SK-N-MC (cell line): ENCODE data around the gene KDM4B.

ENCODE experiments used
- DNase-seq: peaks from one replicate; pipeline ENCODE4 v3.0.0-alpha.2; 2011; ENCODE audit warnings: low read depth, low spot score
- H3K27ac ChIP-seq: fragments of 200-600 bp; sonication (generic); 2 replicates; pipeline ENCODE4 v1.5.1; 2016; ENCODE audit warnings: mixed run types
- H3K36me3 ChIP-seq: fragments of 200-600 bp; sonication (generic); 2 replicates; pipeline ENCODE4 v1.6.1; 2017; ENCODE audit warnings: antibody characterized with exemption, low read length, mixed read lengths; ENCODE audit not compliant: insufficient read depth
- H3K4me3 ChIP-seq: fragments of 200-600 bp; sonication (generic); 2 replicates; pipeline ENCODE4 v1.5.1; 2016
- H3K9ac ChIP-seq: fragments of 200-600 bp; sonication (generic); 2 replicates; pipeline ENCODE4 v1.8.0; 2017; ENCODE audit warnings: mixed run types, mixed read lengths; ENCODE audit not compliant: insufficient read length
- H3K9me3 ChIP-seq: fragments of 200-600 bp; sonication (generic); 2 replicates; pipeline ENCODE4 v1.6.1; 2017; ENCODE audit warnings: low read depth, mild to moderate bottlenecking, antibody characterized with exemption, low read length, moderate library complexity, mixed read lengths
- EZH2 ChIP-seq: fragments of 200-600 bp; sonication (generic); IDR thresholded peaks from one replicate; pipeline ENCODE4 v1.6.1; 2017; ENCODE audit warnings: antibody characterized with exemption
- FOXP2 ChIP-seq: optimal IDR thresholded peaks from 2 replicates; pipeline ENCODE3; 2011; ENCODE audit warnings: mild to moderate bottlenecking, moderate library complexity; ENCODE audit not compliant: insufficient read depth; ENCODE audit errors: extremely low read length, control extremely low read depth
- POLR2AphosphoS5 ChIP-seq: IDR thresholded peaks from 2 replicates; pipeline ENCODE4 v1.6.1; 2012; ENCODE audit warnings: mild to moderate bottlenecking, low read depth, low read length, borderline replicate concordance

The KDM4B gene

DNA sequence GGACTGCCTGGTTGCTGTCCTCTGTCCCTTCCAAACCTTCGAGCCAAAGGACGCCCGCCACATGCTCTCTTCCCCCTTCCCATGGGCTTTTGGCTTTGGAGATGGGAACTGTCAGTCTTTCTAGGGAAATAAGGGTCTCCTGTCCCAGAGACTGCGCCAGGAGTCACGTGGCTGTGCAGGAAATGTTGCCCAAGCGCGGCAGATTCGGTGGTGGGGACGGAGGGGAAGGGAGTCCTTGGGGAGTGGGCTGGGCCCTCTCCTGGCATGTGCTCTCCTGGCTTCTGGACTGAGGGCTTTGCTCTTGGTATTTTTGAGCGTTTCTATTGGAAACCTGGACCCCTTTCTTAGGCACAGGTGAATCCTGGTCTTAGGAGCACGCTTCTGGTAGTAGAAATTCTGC, 103.2 kb downstream of the KDM4B start:
- no peak for DNase-seq
- no peaks in the 10 kb centered on the region for H3K9me3 ChIP-seq
- no peak overlapping the region for H3K27ac ChIP-seq
- H3K36me3 ChIP-seq = no peaks in the 10 kb centered on the region
- no peak overlapping the region for H3K4me3 ChIP-seq
- no peak overlapping the region for H3K9ac ChIP-seq
- TF ChIP-seq FOXP2 (no peak), EZH2 (no peak), POLR2AphosphoS5 (no peak)

DNA sequence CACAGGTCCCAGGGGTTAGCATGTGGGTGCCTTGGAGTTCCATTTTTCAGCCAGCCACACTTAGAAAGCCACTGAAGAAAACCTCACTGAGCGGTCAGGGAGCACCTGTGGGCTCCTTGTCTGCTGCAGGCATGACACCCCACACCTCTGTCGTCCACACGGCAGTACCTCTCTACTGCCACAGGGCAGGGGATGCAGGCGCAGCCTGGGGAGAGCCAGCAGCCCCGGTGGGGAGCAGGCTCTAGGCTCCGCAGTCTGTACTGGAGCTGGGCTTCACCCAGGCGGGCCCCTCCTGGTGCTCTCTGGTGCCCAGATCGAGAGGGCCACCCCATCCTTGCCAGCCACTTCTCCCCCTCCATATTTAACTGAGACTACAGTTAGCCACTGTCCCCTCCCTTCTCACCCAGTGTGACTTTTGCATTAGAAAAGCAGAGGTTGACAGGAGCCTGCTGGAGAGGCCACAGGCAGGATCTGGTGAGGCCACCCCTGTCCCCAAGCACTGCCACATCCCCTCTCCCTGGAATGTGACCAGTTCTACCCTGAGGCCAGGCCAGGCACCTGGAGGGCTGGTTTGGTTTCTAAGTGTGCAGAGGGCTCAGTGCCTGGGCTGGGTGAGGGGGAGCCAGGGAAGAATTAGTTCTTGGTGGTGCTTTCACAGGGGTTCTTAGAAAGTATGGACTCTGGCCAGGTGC, 104.4 kb downstream of the KDM4B start:
- H3K27ac ChIP-seq = no peak overlapping the region
- no peak overlapping the region for H3K9ac ChIP-seq
- H3K9me3 ChIP-seq = no peaks in the 10 kb centered on the region
- no peak for DNase-seq
- no peaks in the 10 kb centered on the region for H3K36me3 ChIP-seq
- H3K4me3 ChIP-seq = no peak overlapping the region
- TF ChIP-seq POLR2AphosphoS5 (no peak), EZH2 (no peak), FOXP2 (no peak)

DNA sequence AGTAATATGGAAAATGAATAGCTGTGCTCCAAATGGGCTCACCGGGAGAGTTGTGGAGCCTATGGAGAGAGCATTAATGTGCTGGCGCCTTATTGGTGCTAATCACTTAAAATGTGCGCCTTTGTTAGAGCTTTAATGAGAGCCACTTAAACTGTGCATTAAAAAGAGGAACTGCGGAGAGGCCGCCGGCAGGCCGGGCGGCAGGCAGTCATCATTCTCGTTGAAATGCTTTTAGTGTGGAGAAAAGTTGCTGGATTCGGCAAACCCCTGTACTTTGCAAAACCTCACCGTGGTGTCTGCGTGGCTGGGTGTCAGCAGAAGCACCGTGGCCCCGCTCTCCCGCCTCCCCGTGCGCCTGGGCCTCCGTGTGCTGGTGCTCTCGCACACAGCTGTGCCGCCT, 105.5 kb downstream of the KDM4B start:
- H3K36me3 ChIP-seq = no peaks in the 10 kb centered on the region
- H3K4me3 ChIP-seq = no peak overlapping the region
- TF ChIP-seq FOXP2 = no peak
- TF ChIP-seq POLR2AphosphoS5 = no peak
- no peak for TF ChIP-seq EZH2
- H3K27ac ChIP-seq = no peak overlapping the region
- H3K9me3 ChIP-seq = no peaks in the 10 kb centered on the region
- no peak for DNase-seq
- H3K9ac ChIP-seq = no peak overlapping the region

DNA sequence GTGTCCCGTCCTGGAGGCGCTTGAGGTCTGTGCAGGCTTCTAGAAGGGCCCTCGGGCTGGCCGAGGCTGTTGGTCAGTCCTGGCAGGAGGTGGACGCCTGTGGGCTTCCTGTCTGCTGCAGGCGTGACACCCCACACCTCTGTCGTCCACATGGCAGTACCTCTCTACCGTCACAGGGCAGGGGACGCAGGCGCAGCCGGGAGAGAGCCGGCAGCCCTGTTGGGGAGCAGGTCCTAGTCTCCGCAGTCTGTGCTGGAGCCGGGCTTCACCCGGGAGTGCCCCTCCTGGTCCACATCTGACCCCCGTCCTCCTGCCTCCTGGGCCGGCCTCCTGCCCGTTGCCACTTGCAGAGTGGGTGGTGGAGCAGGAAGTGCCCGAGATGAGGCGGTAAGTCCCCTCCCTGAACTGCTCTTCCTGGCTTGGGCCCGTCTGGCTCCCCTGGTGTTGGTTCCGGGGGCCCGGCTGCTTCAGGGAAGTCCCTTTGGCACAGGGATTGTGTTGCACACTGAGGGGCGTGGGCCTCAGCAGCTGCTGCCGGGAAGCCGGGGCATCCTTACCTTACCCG, 106.0 kb downstream of the KDM4B start:
- TF ChIP-seq FOXP2 (no peak), EZH2 (no peak), POLR2AphosphoS5 (no peak)
- Histone ChIP-seq H3K27ac (no peak overlapping the region), H3K9me3 (no peaks in the 10 kb centered on the region), H3K36me3 (no peaks in the 10 kb centered on the region), H3K4me3 (no peak overlapping the region), H3K9ac (no peak overlapping the region)
- no peak for DNase-seq

DNA sequence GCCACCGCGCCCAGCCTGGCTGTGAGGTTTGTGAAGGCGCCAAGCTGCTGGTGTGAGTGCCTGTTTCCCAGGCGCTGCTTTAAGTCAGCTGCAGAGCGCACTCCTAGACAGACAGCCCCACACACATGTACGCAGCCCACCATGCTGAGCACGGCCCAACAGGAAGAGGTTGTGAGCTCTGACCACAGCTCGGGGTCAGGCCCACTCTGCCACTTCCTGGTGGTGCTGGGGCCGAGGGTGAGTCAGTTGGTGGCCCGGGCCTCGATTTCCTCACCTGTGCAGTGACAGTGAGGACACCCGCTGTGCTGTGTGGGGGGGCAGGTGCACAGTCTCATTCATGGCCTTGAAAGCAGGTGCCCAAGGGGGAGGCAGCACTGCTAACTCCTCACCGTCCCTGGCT, 106.7 kb downstream of the KDM4B start:
- DNase-seq = no peak
- H3K4me3 ChIP-seq = no peak overlapping the region
- TF ChIP-seq FOXP2 (no peak), POLR2AphosphoS5 (no peak), EZH2 (no peak)
- H3K36me3 ChIP-seq = no peaks in the 10 kb centered on the region
- H3K27ac ChIP-seq = no peak overlapping the region
- no peaks in the 10 kb centered on the region for H3K9me3 ChIP-seq
- H3K9ac ChIP-seq = no peak overlapping the region

DNA sequence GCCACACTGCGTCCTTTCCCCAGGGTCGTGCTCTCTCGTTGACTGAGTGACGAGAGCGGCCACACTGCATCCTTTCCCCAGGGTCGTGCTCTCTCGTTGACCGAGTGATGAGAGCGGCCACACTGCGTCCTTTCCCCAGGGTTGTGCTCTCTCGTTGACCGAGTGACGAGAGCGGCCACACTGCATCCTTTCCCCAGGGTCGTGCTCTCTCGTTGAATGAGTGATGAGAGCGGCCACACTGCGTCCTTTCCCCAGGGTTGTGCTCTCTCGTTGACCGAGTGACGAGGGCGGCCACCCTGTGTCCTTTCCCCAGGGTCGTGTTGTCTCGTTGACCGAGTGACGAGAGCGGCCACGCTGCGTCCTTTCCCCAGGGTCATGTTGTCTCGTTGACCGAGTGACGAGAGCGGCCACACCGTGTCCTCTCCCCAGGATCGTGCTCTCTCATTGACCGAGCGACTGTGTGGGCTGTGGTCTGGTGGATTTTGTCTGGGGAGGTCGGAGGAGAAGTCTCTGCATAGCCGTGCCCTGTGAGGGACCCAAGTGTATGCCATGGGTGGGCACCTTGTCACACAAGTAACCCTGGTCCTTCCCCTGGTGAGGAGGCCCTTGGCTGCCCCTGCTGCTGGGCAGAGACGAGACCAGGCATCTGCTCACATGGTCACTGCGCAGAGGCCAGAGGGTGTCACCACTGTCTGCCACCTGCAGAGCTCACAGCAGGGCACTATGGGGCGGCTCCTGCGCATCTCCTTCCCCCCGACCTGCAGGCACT, 107.7 kb downstream of the KDM4B start:
- Histone ChIP-seq H3K4me3 (no peak overlapping the region), H3K9me3 (no peaks in the 10 kb centered on the region), H3K27ac (no peak overlapping the region), H3K36me3 (no peaks in the 10 kb centered on the region), H3K9ac (no peak overlapping the region)
- no peak for DNase-seq
- TF ChIP-seq POLR2AphosphoS5 = no peak
- no peak for TF ChIP-seq EZH2
- TF ChIP-seq FOXP2 = no peak

DNA sequence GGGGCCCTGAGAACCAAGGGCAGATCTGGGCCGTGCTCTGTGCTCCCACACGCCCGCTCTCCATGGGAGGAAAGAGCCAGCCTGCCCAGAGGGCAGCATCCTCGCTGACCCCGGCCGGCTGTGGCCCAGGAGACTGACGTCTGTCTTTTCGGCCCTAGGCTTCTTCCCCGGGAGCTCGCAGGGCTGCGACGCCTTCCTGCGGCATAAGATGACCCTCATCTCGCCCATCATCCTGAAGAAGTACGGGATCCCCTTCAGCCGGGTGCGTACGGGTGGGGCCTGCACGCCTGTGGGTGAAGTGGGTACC, 108.2 kb downstream of the KDM4B start:
- H3K4me3 ChIP-seq = no peak overlapping the region
- no peak overlapping the region for H3K27ac ChIP-seq
- no peaks in the 10 kb centered on the region for H3K9me3 ChIP-seq
- H3K36me3 ChIP-seq = no peaks in the 10 kb centered on the region
- H3K9ac ChIP-seq = no peak overlapping the region
- no peak for DNase-seq
- TF ChIP-seq POLR2AphosphoS5 = no peak
- no peak for TF ChIP-seq EZH2
- no peak for TF ChIP-seq FOXP2

DNA sequence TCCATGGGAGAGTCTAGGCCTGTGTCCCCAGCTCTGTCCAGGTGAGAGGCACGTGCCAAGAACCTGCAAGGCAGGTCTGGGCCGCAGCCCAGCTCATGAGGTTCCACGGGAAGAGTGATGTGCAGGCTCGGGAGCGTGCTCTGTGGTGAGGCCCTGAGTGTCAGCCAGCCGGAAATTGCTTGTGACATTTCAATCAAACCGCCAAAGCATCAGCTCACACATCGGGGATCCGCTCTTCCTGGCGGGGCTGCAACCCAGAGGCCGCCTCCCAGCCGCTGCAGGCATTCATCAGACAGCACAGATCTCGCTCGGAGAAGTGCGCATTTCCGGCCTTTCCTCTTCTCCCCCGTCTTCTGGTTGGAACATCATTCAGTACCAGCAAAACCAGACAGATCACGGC, 109.3 kb downstream of the KDM4B start:
- no peak for DNase-seq

DNA sequence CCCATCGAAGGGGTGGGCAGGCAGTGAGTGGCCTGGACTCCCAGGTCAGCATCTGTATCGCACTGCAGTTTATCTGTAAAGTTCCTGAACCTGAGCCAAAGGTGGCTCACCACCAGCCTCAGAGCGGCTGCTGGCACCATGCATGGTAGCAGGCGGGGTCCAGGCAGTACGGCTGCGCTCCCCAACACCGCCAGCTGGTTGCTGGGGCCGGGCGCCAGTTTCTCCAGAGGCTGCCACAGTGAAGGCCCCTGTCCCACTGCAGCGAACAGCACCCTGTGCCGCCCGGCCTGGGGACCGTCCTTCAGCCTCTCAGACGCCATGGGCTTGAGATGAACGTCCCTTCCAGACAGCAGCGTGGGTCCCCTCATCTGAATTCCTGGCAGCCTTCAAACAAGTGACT, 109.8 kb downstream of the KDM4B start:
- H3K27ac ChIP-seq = no peak overlapping the region
- DNase-seq = no peak
- H3K36me3 ChIP-seq = no peaks in the 10 kb centered on the region
- no peaks in the 10 kb centered on the region for H3K9me3 ChIP-seq
- H3K9ac ChIP-seq = no peak overlapping the region
- no peak for TF ChIP-seq POLR2AphosphoS5
- TF ChIP-seq EZH2 = no peak
- no peak for TF ChIP-seq FOXP2
- no peak overlapping the region for H3K4me3 ChIP-seq

More for the DNA sequence above, 109.3 kb downstream of the KDM4B start:
- Histone ChIP-seq H3K36me3 (no peaks in the 10 kb centered on the region), H3K27ac (no peak overlapping the region), H3K9me3 (no peaks in the 10 kb centered on the region), H3K9ac (no peak overlapping the region), H3K4me3 (no peak overlapping the region)
- TF ChIP-seq POLR2AphosphoS5 = no peak
- no peak for TF ChIP-seq FOXP2
- no peak for TF ChIP-seq EZH2
